MM.1S (cell line): ENCODE data around the gene ZBTB7A.

Source experiments
- DNase-seq: peaks from one replicate; pipeline ENCODE4 v3.0.0-alpha.2; 2015
- H2AFZ ChIP-seq: fragments of 300-600 bp; sonication (generic); 2 replicates; pipeline ENCODE4 v1.6.0; 2016; ENCODE audit warnings: antibody characterized with exemption, low read length
- H3F3A ChIP-seq: fragments of 300-600 bp; sonication (generic); 2 replicates; pipeline ENCODE4 v1.6.1; 2016; ENCODE audit warnings: mild to moderate bottlenecking, antibody characterized with exemption, low read length, moderate library complexity, mixed read lengths; ENCODE audit not compliant: insufficient read depth
- H3K27ac ChIP-seq: fragments of 300-600 bp; sonication (generic); 2 replicates; pipeline ENCODE4 v1.5.1; 2016; ENCODE audit warnings: mild to moderate bottlenecking, low read length
- H3K27me3 ChIP-seq: fragments of 300-600 bp; sonication (generic); replicated peaks from 2 replicates; pipeline ENCODE4 v1.6.0; 2016; ENCODE audit warnings: low read length; ENCODE audit not compliant: insufficient read depth
- H3K36me3 ChIP-seq: fragments of 300-600 bp; sonication (generic); replicated peaks from 2 replicates; pipeline ENCODE4 v1.6.1; 2016; ENCODE audit warnings: mild to moderate bottlenecking, low read length, mixed read lengths; ENCODE audit not compliant: insufficient read depth
- H3K4me1 ChIP-seq: fragments of 300-600 bp; sonication (generic); 2 replicates; pipeline ENCODE4 v1.6.1; 2016; ENCODE audit warnings: low read length, mixed read lengths
- H3K4me2 ChIP-seq: fragments of 300-600 bp; sonication (generic); 2 replicates; pipeline ENCODE4 v1.6.0; 2016; ENCODE audit warnings: low read depth, low read length
- H3K4me3 ChIP-seq: fragments of 300-600 bp; sonication (generic); 2 replicates; pipeline ENCODE4 v1.5.1; 2016; ENCODE audit warnings: low read length, mixed read lengths
- H3K79me2 ChIP-seq: fragments of 300-600 bp; sonication (generic); 2 replicates; pipeline ENCODE4 v1.6.1; 2016; ENCODE audit warnings: mixed run types, low read length, mixed read lengths
- H3K9ac ChIP-seq: fragments of 300-600 bp; sonication (generic); 2 replicates; pipeline ENCODE4 v1.6.1; 2016; ENCODE audit warnings: low read length, mixed read lengths
- H3K9me2 ChIP-seq: fragments of 300-600 bp; sonication (generic); replicated peaks from 2 replicates; pipeline ENCODE4 v1.6.1; 2016; ENCODE audit warnings: mild to moderate bottlenecking, low read length, mixed read lengths; ENCODE audit not compliant: insufficient read depth
- H3K9me3 ChIP-seq: fragments of 300-600 bp; sonication (generic); replicated peaks from 2 replicates; pipeline ENCODE4 v1.6.1; 2016; ENCODE audit warnings: mild to moderate bottlenecking, low read length, mixed read lengths; ENCODE audit not compliant: insufficient read depth
- H4K20me1 ChIP-seq: fragments of 300-600 bp; sonication (generic); 2 replicates; pipeline ENCODE4 v1.6.1; 2016; ENCODE audit warnings: mild to moderate bottlenecking, low read length, moderate library complexity, mixed read lengths; ENCODE audit not compliant: insufficient read depth
- CTCF ChIP-seq: fragments of 300-600 bp; sonication (generic); IDR thresholded peaks from 2 replicates; pipeline ENCODE4 v1.5.1; 2016; ENCODE audit warnings: antibody characterized with exemption, low read length, mixed read lengths
- EZH2 ChIP-seq: fragments of 300-600 bp; sonication (generic); optimal IDR thresholded peaks from 2 replicates; pipeline ENCODE3; 2017; ENCODE audit warnings: low read depth, mild to moderate bottlenecking, antibody characterized with exemption, low read length, mixed read lengths
- EZH2phosphoT487 ChIP-seq: fragments of 300-600 bp; sonication (generic); IDR thresholded peaks from 2 replicates; pipeline ENCODE4 v1.6.1; 2018; ENCODE audit warnings: antibody characterized with exemption, low read length

Gene ZBTB7A

GRCh38 chr19:4089400-4089908 lies 22.8 kb upstream of the ZBTB7A start:
- Histone ChIP-seq H3K79me2 (no peaks in the 10 kb centered on the region), H3K4me3 (no peak overlapping the region), H3K36me3 (no peaks in the 10 kb centered on the region), H3K9ac (no peak overlapping the region), H4K20me1 (no peaks in the 10 kb centered on the region), H3K9me3 (no peaks in the 10 kb centered on the region), H2AFZ (no peak overlapping the region), H3K9me2 (no peaks in the 10 kb centered on the region), H3K4me2 (no peak overlapping the region), H3F3A (no peaks in the 10 kb centered on the region), H3K4me1 (no peaks in the 10 kb centered on the region), H3K27ac (no peak overlapping the region), H3K27me3 (no peaks in the 10 kb centered on the region)
- DNase-seq: no peak
- TF ChIP-seq EZH2phosphoT487 (no peak), CTCF (no peak), EZH2 (no peak)

GRCh38 chr19:4088975-4089374 lies 22.3 kb upstream of the ZBTB7A start:
- Histone ChIP-seq H3K4me2 (no peak overlapping the region), H3K9me2 (no peaks in the 10 kb centered on the region), H3K36me3 (no peaks in the 10 kb centered on the region), H3K9me3 (no peaks in the 10 kb centered on the region), H3K9ac (no peak overlapping the region), H3K79me2 (no peaks in the 10 kb centered on the region), H3K4me1 (peaks cover 3% of the 10 kb centered on the region; the same call in 1 of the 2 replicates), H3K4me3 (no peak overlapping the region), H4K20me1 (no peaks in the 10 kb centered on the region), H3F3A (no peaks in the 10 kb centered on the region), H3K27ac (no peak overlapping the region), H3K27me3 (no peaks in the 10 kb centered on the region), H2AFZ (no peak overlapping the region)
- no peak for DNase-seq
- no peak for TF ChIP-seq EZH2
- TF ChIP-seq EZH2phosphoT487: no peak
- TF ChIP-seq CTCF: no peak

GRCh38 chr19:4087787-4088679 lies 21.3 kb upstream of the ZBTB7A start:
- H3K9me2 ChIP-seq: no peaks in the 10 kb centered on the region
- H3F3A ChIP-seq: no peaks in the 10 kb centered on the region
- no peaks in the 10 kb centered on the region for H4K20me1 ChIP-seq
- TF ChIP-seq EZH2 (no peak), CTCF (no peak), EZH2phosphoT487 (no peak)
- no peak overlapping the region for H3K9ac ChIP-seq
- no peak overlapping the region for H3K4me2 ChIP-seq
- no peaks in the 10 kb centered on the region for H3K9me3 ChIP-seq
- no peaks in the 10 kb centered on the region for H3K79me2 ChIP-seq
- no peak overlapping the region for H3K4me3 ChIP-seq
- no peak for DNase-seq
- H3K36me3 ChIP-seq: no peaks in the 10 kb centered on the region
- no peaks in the 10 kb centered on the region for H3K27me3 ChIP-seq
- no peak overlapping the region for H2AFZ ChIP-seq
- H3K27ac ChIP-seq: no peak overlapping the region
- H3K4me1 ChIP-seq: peaks cover 3% of the 10 kb centered on the region; the same call in 1 of the 2 replicates
